Tibial artery (tissue), 4 donors: ENCODE data around the gene ERCC8.

Experiments used
- DNase-seq, 2 donors: peaks; one replicate each; pipeline ENCODE4 v3.0.0-alpha.2; 2019
- H3K27ac ChIP-seq, 2 donors: fragments of 200-600 bp; sonication (generic) in 1 of 2; 1 replicate in 1 of 2; 2 replicates in 1 of 2; pipeline ENCODE4 v1.5.1; 2018 to 2019; ENCODE audit warnings: mild to moderate bottlenecking in 1 of 2
- H3K27me3 ChIP-seq, 2 donors: fragments of 200-600 bp; sonication (generic) in 1 of 2; one replicate each; pipeline versions ENCODE4 v1.5.1 to v1.6.0; 2016 to 2019
- H3K36me3 ChIP-seq, 3 donors: fragments of 200-600 bp; sonication (generic) in 2 of 3; one replicate each; pipeline ENCODE4 v1.5.1; 2016 to 2019; ENCODE audit warnings: mild to moderate bottlenecking in 2 of 3
- H3K4me1 ChIP-seq, 4 donors: fragments of 200-600 bp; sonication (generic) in 2 of 4; 1 replicate in 3 of 4; 2 replicates in 1 of 4; pipeline ENCODE4 v1.5.1; 2016 to 2019
- H3K4me3 ChIP-seq, 2 donors: fragments of 200-600 bp; sonication (generic) in 1 of 2; 1 replicate in 1 of 2; 2 replicates in 1 of 2; pipeline ENCODE4 v1.5.1; 2018 to 2019; ENCODE audit warnings: mild to moderate bottlenecking in 2 of 2
- H3K9me3 ChIP-seq, 3 donors: fragments of 200-600 bp; sonication (generic) in 1 of 3; one replicate each; pipeline ENCODE4 v1.5.1; 2016 to 2019
- CTCF ChIP-seq, 2 experiments: fragments of 200-600 bp in 1 of 2; fragments of 450-650 bp in 1 of 2; IDR thresholded peaks; one replicate each; pipeline ENCODE4 v1.5.1; 2017 to 2019; ENCODE audit warnings: antibody characterized with exemption in 2 of 2, mild to moderate bottlenecking in 1 of 2, moderate library complexity in 1 of 2
- intact Hi-C: fragments of 100-400 bp; cut with DNase I; formaldehyde crosslinking; loops from one replicate; pipeline ENCODE4 v1.15.0; 2023; ENCODE audit warnings: low total_unique reads

Gene ERCC8

GRCh38 chr5:60980511-60980910 lies 35.6 kb upstream of the ERCC8 start:
- Histone ChIP-seq H3K9me3 (peaks cover 0 to 9% (median 0%) of the 10 kb centered on the region in 3 donors), H3K4me1 (peaks cover 0 to 24% (median 2%) of the 10 kb centered on the region in 4 donors), H3K36me3 (no peaks in the 10 kb centered on the region), H3K27me3 (no peaks in the 10 kb centered on the region), H3K27ac (no peak overlapping the region), H3K4me3 (no peak overlapping the region)
- intact Hi-C loops = no loop called here
- no peak for DNase-seq
- no peak for TF ChIP-seq CTCF (IDR thresholded peaks at IDR 0.05)

- no peak overlapping the region for H3K27ac ChIP-seq
Measured at GRCh38 chr5:60978968-60979367, 34.1 kb upstream of the ERCC8 start.

GRCh38 chr5:60977956-60978737 lies 33.3 kb upstream of the ERCC8 start:
- no peak overlapping the region for H3K27ac ChIP-seq
- no peak overlapping the region for H3K4me3 ChIP-seq
- peaks cover 0 to 35% (median 2%) of the 10 kb centered on the region in 4 donors for H3K4me1 ChIP-seq
- DNase-seq = no peak
- H3K27me3 ChIP-seq = no peaks in the 10 kb centered on the region
- no peak for TF ChIP-seq CTCF (IDR thresholded peaks at IDR 0.05)
- H3K9me3 ChIP-seq = peaks cover 0 to 9% (median 0%) of the 10 kb centered on the region in 3 donors
- intact Hi-C loops = no loop called here
- no peaks in the 10 kb centered on the region for H3K36me3 ChIP-seq

More at GRCh38 chr5:60978968-60979367, 34.1 kb upstream of the ERCC8 start:
- no peak overlapping the region for H3K4me3 ChIP-seq
- H3K27me3 ChIP-seq = no peaks in the 10 kb centered on the region
- no peak for TF ChIP-seq CTCF (IDR thresholded peaks at IDR 0.05)
- H3K4me1 ChIP-seq = peaks cover 0 to 29% (median 2%) of the 10 kb centered on the region in 4 donors
- intact Hi-C loops = no loop called here
- peaks cover 0 to 9% (median 0%) of the 10 kb centered on the region in 3 donors for H3K9me3 ChIP-seq
- no peak for DNase-seq
- no peaks in the 10 kb centered on the region for H3K36me3 ChIP-seq

- peaks cover 0 to 15% (median 0%) of the 10 kb centered on the region in 4 donors for H3K4me1 ChIP-seq
- no peaks in the 10 kb centered on the region for H3K36me3 ChIP-seq
- H3K27me3 ChIP-seq = no peaks in the 10 kb centered on the region
- no peak for TF ChIP-seq CTCF (IDR thresholded peaks at IDR 0.05)
- peaks cover 0 to 19% (median 0%) of the 10 kb centered on the region in 3 donors for H3K9me3 ChIP-seq
- H3K4me3 ChIP-seq = no peak overlapping the region
- intact Hi-C loops = no loop called here
- H3K27ac ChIP-seq = no peak overlapping the region
- DNase-seq = no peak
Measured at GRCh38 chr5:60972231-60972630, 27.4 kb upstream of the ERCC8 start.

- DNase-seq = no peak
- H3K27ac ChIP-seq = no peak overlapping the region
- no peaks in the 10 kb centered on the region for H3K36me3 ChIP-seq
- intact Hi-C loops = no loop called here
- H3K4me3 ChIP-seq = no peak overlapping the region
- H3K27me3 ChIP-seq = no peaks in the 10 kb centered on the region
- no peak for TF ChIP-seq CTCF (IDR thresholded peaks at IDR 0.05)
- no peaks in the 10 kb centered on the region for H3K4me1 ChIP-seq
- H3K9me3 ChIP-seq = no peaks in the 10 kb centered on the region
Measured at GRCh38 chr5:60961685-60962084, 16.8 kb upstream of the ERCC8 start.
